ENCODE measurements around the gene SLCO4A1. TPM values are rescaled to one million over a fixed set of nuclear protein-coding genes. Genes with fewer than 3 reads are reported as not detected.

Gene SLCO4A1
- total and polyA plus RNA-seq, 2 donors (not counting 3 experiments of a cell fraction or from before 2014, with no cell fraction given) = 1.4 to 4.1 TPM

- ChIA-PET POLR2A (interaction anchor here (0.5 to 1.5 kb wide), 2 partner anchors 88 to 569 kb away, joined by 3 to 4 read pairs; partner anchors contain the start of gene ARFGAP1), CTCF (interaction anchor here (0.5 to 3.3 kb wide), 19 partner anchors 10 to 104 kb away, joined by 3 to 98 read pairs (median 6); no protein-coding TSS in a partner anchor)
- no peak for DNase-seq (ENCODE audit: low read depth, low spot score)
- H3K4me2 ChIP-seq (ENCODE audit: insufficient read depth, low read length) = peak overlapping the region; percentile 60
- no peaks in the 10 kb centered on the region for H3K9me3 ChIP-seq (replicated peaks; ENCODE audit: control insufficient read depth, insufficient read depth, low read length)
- dilution Hi-C loops (cut with MboI; ENCODE audit: extremely low pct_ligation_motif_present, low sequenced_read_pairs) = no loop called here
- no peaks in the 10 kb centered on the region for H3K79me2 ChIP-seq (ENCODE audit: control insufficient read depth, insufficient read depth, low read length)
- H3K36me3 ChIP-seq (ENCODE audit: control insufficient read depth in 2 of 2, extremely low read depth in 1 of 2, insufficient read depth in 2 of 2, low read length in 2 of 2) = no peaks in the 10 kb centered on the region
- H3K27ac ChIP-seq (ENCODE audit: insufficient read depth, low read depth, low read length) = peak overlapping the region; percentile 91
- H3K27me3 ChIP-seq (ENCODE audit: control insufficient read depth in 2 of 2, insufficient read depth in 2 of 2, low read length in 2 of 2) = peaks cover 0 to 8% of the 10 kb centered on the region in 2 experiments
- H2AFZ ChIP-seq (ENCODE audit: low read depth, low read length) = no peak overlapping the region
- TF ChIP-seq GATA2 (IDR thresholded peaks at IDR 0.05; ENCODE audit: insufficient read depth, insufficient read length, low read depth, low read length) = no peak
- TF ChIP-seq EZH2 (IDR thresholded peaks at IDR 0.05; ENCODE audit: borderline replicate concordance, low read depth, low read length, severe bottlenecking) = no peak
- peak; percentile 5 for TF ChIP-seq POLR2A (IDR thresholded peaks at IDR 0.05; ENCODE audit: low read depth, low read length)
- H3K9ac ChIP-seq (replicated peaks; ENCODE audit: extremely low read depth, insufficient read depth, low read length) = peak overlapping the region; percentile 76
- peaks cover 26% of the 10 kb centered on the region for H3K4me1 ChIP-seq (ENCODE audit: control insufficient read depth, extremely low read depth, insufficient read depth, low read length)
- intact Hi-C loops (cut with micrococcal nuclease) = loop anchor here (1.0 to 2.0 kb wide), 5 partner anchors 15 to 87 kb away; no protein-coding TSS in a partner anchor
- H4K20me1 ChIP-seq (replicated peaks; ENCODE audit: control insufficient read depth, extremely low read depth, insufficient read depth, low read length) = no peaks in the 10 kb centered on the region
- no peak for FAIRE-seq
- H3K4me3 ChIP-seq (replicated peaks in 1 of 3; ENCODE audit: insufficient read depth in 1 of 3, low read depth in 1 of 3, low read length in 3 of 3) = no peak overlapping the region
- no peaks in the 10 kb centered on the region for H3K9me1 ChIP-seq (replicated peaks; ENCODE audit: control insufficient read depth, extremely low read depth, insufficient read depth, low read length)
- TSS peak; percentile 98 for BruUV-seq (replicated peaks)
Observed at GRCh38 chr20:62703853-62704228, 61.5 kb downstream of the SLCO4A1 start.

DNA sequence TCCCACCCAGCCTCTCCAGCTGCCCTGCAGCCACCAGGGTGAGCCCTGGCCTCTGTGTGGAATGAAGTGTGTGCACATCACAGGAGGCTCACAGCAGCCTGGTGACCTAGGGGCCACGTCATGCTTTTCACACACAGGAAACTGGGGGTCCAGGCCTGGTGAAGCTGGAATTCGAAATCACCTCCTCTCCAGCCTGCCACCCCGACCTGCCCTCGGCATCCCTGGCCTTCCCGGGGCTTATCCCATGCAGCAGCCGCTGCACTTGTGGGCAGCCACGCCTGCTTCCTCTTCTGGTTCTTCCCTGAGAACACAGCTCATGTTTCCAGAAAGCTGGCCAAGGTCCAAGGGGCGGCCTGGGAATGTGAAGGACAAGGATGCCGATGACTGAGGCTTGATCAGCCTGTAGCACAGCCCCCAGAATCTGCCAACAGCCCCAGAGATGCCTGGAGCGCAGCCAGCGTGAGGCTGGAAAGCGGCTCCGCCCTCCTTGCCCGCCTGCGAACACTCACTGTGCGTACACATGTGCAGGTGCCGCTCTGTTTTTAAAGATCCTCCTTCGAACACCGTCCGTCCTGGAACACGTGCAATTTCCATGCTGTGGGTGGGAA is 62.1 kb downstream of the SLCO4A1 start:
- peaks cover 26% of the 10 kb centered on the region for H3K4me1 ChIP-seq (ENCODE audit: control insufficient read depth, extremely low read depth, insufficient read depth, low read length)
- H3K79me2 ChIP-seq (ENCODE audit: control insufficient read depth, insufficient read depth, low read length) = no peaks in the 10 kb centered on the region
- no peaks in the 10 kb centered on the region for H3K36me3 ChIP-seq (ENCODE audit: control insufficient read depth in 2 of 2, extremely low read depth in 1 of 2, insufficient read depth in 2 of 2, low read length in 2 of 2)
- CTCF ChIA-PET = interaction anchor here (0.5 to 3.3 kb wide), 14 partner anchors 14 to 104 kb away, joined by 3 to 98 read pairs (median 10); no protein-coding TSS in a partner anchor
- BruUV-seq (replicated peaks) = no TSS peak
- H3K27me3 ChIP-seq (ENCODE audit: control insufficient read depth in 2 of 2, insufficient read depth in 2 of 2, low read length in 2 of 2) = peaks cover 0 to 14% of the 10 kb centered on the region in 2 experiments
- no peaks in the 10 kb centered on the region for H3K9me1 ChIP-seq (replicated peaks; ENCODE audit: control insufficient read depth, extremely low read depth, insufficient read depth, low read length)
- FAIRE-seq = peak; percentile 100
- H3K4me2 ChIP-seq (ENCODE audit: insufficient read depth, low read length) = peak overlapping the region; percentile 60
- POLR2A ChIA-PET = interaction anchor here (0.5 to 1.5 kb wide), 2 partner anchors 87 to 568 kb away, joined by 3 to 4 read pairs; partner anchors contain the start of gene ARFGAP1
- no peaks in the 10 kb centered on the region for H3K9me3 ChIP-seq (replicated peaks; ENCODE audit: control insufficient read depth, insufficient read depth, low read length)
- H2AFZ ChIP-seq (ENCODE audit: low read depth, low read length) = peak overlapping the region; percentile 8
- TF ChIP-seq CTCF (IDR thresholded peaks at IDR 0.05; ENCODE audit: extremely low read depth in 1 of 2, insufficient read depth in 1 of 2, low read depth in 1 of 2, low read length in 2 of 2) = peak in 1 of 2 donors; percentile 35
- peak; percentile 18 for TF ChIP-seq MYC (IDR thresholded peaks at IDR 0.05; ENCODE audit: low read depth, low read length)
- peak; percentile 85 for TF ChIP-seq GATA2 (IDR thresholded peaks at IDR 0.05; ENCODE audit: insufficient read depth, insufficient read length, low read depth, low read length)
- TF ChIP-seq MAX (IDR thresholded peaks at IDR 0.05; ENCODE audit: insufficient read depth, insufficient read length) = peak; percentile 71
- TF ChIP-seq POLR2AphosphoS5 (IDR thresholded peaks at IDR 0.05; ENCODE audit: insufficient read depth, low read depth, low read length) = peak; percentile 80
- TF ChIP-seq EZH2 (IDR thresholded peaks at IDR 0.05; ENCODE audit: borderline replicate concordance, low read depth, low read length, severe bottlenecking) = no peak
- peak; percentile 69 for TF ChIP-seq FOS (IDR thresholded peaks at IDR 0.05; ENCODE audit: borderline replicate concordance, insufficient read depth, low read length)
- TF ChIP-seq POLR2A (IDR thresholded peaks at IDR 0.05; ENCODE audit: low read depth, low read length) = no peak
- TF ChIP-seq JUN (IDR thresholded peaks at IDR 0.05; ENCODE audit: borderline replicate concordance, insufficient read depth, insufficient read length, low read depth) = no peak
- DNase-seq (ENCODE audit: low read depth, low spot score) = peak; percentile 99
- peak overlapping the region; percentile 91 for H3K27ac ChIP-seq (ENCODE audit: insufficient read depth, low read depth, low read length)
- no peaks in the 10 kb centered on the region for H4K20me1 ChIP-seq (replicated peaks; ENCODE audit: control insufficient read depth, extremely low read depth, insufficient read depth, low read length)
- dilution Hi-C loops (cut with MboI; ENCODE audit: extremely low pct_ligation_motif_present, low sequenced_read_pairs) = no loop called here
- intact Hi-C loops (cut with micrococcal nuclease) = loop anchor here (1.0 kb wide), 1 partner anchor 36 kb away; no protein-coding TSS in a partner anchor
- H3K9ac ChIP-seq (replicated peaks; ENCODE audit: extremely low read depth, insufficient read depth, low read length) = peak overlapping the region; percentile 76
- H3K4me3 ChIP-seq (replicated peaks in 1 of 3; ENCODE audit: insufficient read depth in 1 of 3, low read depth in 1 of 3, low read length in 3 of 3) = no peak overlapping the region
